Glutamatergic neuron (in vitro differentiated cells): ENCODE results near the gene SYS1. TPM values are rescaled to one million over a fixed set of nuclear protein-coding genes. Genes with fewer than 3 reads are reported as not detected.

Experiments used
- DNase-seq: peaks from one replicate; pipeline ENCODE4 v3.0.0; 2022
- H3K27ac Mint-ChIP-seq: one replicate; pipeline ENCODE4 v1.8.0; 2020; ENCODE audit warnings: mild to moderate bottlenecking, mixed read lengths, inconsistent platforms; ENCODE audit not compliant: unreplicated experiment
- H3K27me3 Mint-ChIP-seq: one replicate; pipeline ENCODE4 v1.8.0; 2020; ENCODE audit warnings: mild to moderate bottlenecking, moderate library complexity, mixed read lengths, inconsistent platforms; ENCODE audit not compliant: unreplicated experiment
- H3K36me3 Mint-ChIP-seq: one replicate; pipeline ENCODE4 v1.8.0; 2020; ENCODE audit warnings: mild to moderate bottlenecking, mixed read lengths, inconsistent platforms; ENCODE audit not compliant: unreplicated experiment
- H3K4me1 Mint-ChIP-seq: one replicate; pipeline ENCODE4 v1.8.0; 2020; ENCODE audit warnings: mild to moderate bottlenecking, low read depth, mixed read lengths, inconsistent platforms; ENCODE audit not compliant: unreplicated experiment
- H3K4me3 Mint-ChIP-seq: one replicate; pipeline ENCODE4 v1.8.0; 2020; ENCODE audit warnings: mild to moderate bottlenecking, mixed read lengths, inconsistent platforms; ENCODE audit not compliant: unreplicated experiment
- H3K9me3 Mint-ChIP-seq: one replicate; pipeline ENCODE4 v1.8.0; 2020; ENCODE audit warnings: mild to moderate bottlenecking, moderate library complexity, mixed read lengths, inconsistent platforms; ENCODE audit not compliant: unreplicated experiment
- total RNA-seq: library from RNA; stranded (reverse); fragmentation: NEBNext Ultra II Directional; extraction: Animal tissue kit (Norgen Biotek cat#: 25700); gene quantifications from one replicate; pipeline ENCODE4 v1.2.1, GENCODE V29; 2021; ENCODE audit not compliant: unreplicated experiment
- TF ChIP-seq, protein P1 (sequence below): fragments of 200-600 bp; sonication (generic); IDR thresholded peaks from one replicate; pipeline ENCODE4 v1.5.0; 2021; ENCODE audit not compliant: partially characterized antibody, unreplicated experiment

The SYS1 gene
- total RNA-seq, 1 donor from 2014 or later: 17.7 TPM

DNA sequence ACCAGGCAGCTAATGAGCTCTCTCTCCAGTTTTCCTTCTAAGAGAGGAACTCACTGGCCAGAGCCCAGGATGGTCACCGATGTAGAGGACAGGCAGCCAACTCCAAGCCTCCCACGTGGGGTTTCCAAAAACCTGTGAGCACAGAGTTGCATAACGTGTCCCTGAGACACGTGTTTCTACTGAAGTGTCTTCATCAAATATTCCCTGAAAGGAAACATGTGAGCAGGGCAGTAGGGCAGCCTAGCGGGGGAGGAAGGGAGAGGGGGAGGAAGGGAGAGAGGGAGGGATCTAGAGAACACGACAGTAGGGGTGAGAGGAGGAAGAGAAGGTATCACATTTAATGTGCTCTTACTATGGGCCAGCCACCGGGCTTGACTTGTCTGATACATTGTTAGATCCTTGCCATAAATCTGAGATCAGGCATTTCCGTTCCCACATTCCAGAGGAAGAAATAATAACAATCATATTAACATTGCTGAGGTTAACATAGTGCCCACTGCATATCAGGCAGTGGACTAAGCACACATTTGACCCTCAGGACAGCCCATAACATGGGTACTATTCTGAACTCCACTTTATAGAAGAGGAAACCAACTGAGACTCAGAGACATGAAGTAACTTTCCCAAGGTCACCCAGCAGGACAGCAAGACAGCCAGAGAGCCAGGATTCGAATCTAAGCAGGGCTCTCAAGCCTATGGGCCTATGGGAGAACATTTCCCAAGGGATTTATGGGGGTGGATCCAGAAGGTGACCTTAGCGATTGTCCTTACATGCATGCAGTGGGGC is 4.5 kb upstream of the SYS1 start:
- Mint-ChIP-seq H3K4me1 (peaks cover 4% of the 10 kb centered on the region), H3K27me3 (no peaks in the 10 kb centered on the region), H3K4me3 (no peak overlapping the region), H3K27ac (no peak overlapping the region), H3K9me3 (peaks cover 5% of the 10 kb centered on the region), H3K36me3 (no peaks in the 10 kb centered on the region)
- DNase-seq: no peak
- TF ChIP-seq, protein P1, sequence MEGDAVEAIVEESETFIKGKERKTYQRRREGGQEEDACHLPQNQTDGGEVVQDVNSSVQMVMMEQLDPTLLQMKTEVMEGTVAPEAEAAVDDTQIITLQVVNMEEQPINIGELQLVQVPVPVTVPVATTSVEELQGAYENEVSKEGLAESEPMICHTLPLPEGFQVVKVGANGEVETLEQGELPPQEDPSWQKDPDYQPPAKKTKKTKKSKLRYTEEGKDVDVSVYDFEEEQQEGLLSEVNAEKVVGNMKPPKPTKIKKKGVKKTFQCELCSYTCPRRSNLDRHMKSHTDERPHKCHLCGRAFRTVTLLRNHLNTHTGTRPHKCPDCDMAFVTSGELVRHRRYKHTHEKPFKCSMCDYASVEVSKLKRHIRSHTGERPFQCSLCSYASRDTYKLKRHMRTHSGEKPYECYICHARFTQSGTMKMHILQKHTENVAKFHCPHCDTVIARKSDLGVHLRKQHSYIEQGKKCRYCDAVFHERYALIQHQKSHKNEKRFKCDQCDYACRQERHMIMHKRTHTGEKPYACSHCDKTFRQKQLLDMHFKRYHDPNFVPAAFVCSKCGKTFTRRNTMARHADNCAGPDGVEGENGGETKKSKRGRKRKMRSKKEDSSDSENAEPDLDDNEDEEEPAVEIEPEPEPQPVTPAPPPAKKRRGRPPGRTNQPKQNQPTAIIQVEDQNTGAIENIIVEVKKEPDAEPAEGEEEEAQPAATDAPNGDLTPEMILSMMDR: no peak

DNA sequence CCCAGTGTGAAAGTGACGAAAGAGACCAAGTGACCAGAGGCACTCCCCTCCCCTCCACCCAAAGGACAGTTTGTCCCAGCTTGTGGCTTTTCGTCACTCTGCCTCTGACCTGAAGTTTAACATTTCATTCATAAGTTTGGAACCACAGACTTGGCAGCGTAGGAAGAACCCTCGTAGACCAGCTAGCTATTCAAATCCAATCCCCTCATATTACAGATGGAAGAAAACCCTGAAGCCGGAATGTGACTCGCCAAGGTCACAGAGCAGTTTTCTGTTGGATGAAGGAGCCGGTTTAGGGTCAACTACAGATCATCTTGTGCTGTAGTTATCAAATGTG is 3.9 kb upstream of the SYS1 start:
- no peak for DNase-seq
- Mint-ChIP-seq H3K27ac (no peak overlapping the region), H3K9me3 (peaks cover 5% of the 10 kb centered on the region), H3K4me3 (no peak overlapping the region), H3K27me3 (no peaks in the 10 kb centered on the region), H3K4me1 (peaks cover 8% of the 10 kb centered on the region), H3K36me3 (no peaks in the 10 kb centered on the region)
- TF ChIP-seq, protein P1: no peak

DNA sequence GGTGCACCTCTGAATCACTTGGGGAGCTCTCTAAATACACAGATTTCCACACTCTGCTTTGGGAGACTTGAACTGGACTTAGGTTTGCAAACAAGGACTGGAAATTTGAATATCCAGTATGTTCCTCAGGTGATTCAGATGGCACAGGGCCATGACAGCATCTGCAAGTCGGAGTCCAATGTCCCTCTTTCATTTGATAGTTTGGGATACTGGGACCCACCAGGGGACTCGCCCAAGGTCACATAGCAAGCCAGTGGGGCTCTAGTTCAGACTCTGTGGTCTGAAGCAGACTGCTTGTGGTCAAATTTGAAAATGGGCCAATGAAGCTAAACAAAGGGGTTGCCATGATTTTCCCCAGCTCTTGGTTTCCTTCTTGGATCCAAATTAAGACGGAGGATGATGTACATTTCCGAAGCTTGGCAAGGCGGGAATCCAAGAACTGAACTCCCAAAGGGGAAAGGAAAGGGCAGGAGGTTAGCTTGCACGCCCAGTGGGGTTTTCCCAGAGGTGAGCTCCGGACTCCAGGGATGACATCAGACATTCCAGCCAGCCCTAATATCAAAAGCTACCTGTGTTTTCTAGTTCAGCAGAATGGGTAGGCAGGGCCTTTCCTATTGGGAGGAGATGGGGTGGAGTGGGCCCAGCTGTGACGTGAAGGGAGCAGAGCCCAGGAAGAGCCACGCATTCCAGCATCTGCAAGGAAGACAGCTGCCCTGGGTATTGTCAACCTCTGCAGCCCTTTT is 3.4 kb upstream of the SYS1 start:
- DNase-seq: no peak
- Mint-ChIP-seq H3K4me3 (no peak overlapping the region), H3K27me3 (no peaks in the 10 kb centered on the region), H3K36me3 (no peaks in the 10 kb centered on the region), H3K9me3 (peaks cover 5% of the 10 kb centered on the region), H3K4me1 (peaks cover 10% of the 10 kb centered on the region), H3K27ac (no peak overlapping the region)
- TF ChIP-seq, protein P1: no peak

DNA sequence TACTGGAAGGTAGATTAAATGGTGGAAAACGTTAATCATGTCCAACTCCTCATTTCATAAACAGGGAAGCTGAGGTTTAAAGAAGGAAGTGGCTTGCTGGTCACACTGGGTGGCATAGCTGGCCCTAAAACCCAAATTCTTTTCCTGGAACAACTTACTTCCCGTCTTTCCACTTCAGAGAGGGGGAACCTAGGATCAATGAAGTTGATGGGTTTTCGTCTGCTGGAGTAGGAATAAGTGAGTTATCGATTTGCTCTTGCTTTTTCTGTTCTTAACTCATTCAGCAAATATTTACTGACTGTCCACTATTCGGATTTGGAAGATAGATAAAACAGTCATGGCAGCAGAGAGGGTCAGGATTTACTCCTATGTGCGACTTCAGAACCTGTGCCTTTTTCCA is 1.2 kb upstream of the SYS1 start:
- Mint-ChIP-seq H3K4me3 (no peak overlapping the region), H3K4me1 (peaks cover 11% of the 10 kb centered on the region), H3K36me3 (no peaks in the 10 kb centered on the region), H3K27ac (no peak overlapping the region), H3K27me3 (no peaks in the 10 kb centered on the region), H3K9me3 (peaks cover 5% of the 10 kb centered on the region)
- TF ChIP-seq, protein P1: no peak
- no peak for DNase-seq
